HCT116 (cell line): ENCODE results near the gene LAMTOR3. TPM values are rescaled to one million over a fixed set of nuclear protein-coding genes. Genes with fewer than 3 reads are reported as not detected.

Source experiments
- ATAC-seq: fragments of 200-7000 bp; cut with Tn5 transposase; 2 replicates; pipeline ENCODE4 v1.9.1; 2020; ENCODE audit warnings: mild to moderate bottlenecking, moderate library complexity
- BruUV-seq: library from RNA; stranded (reverse); fragments of 400-500 nt; replicated peaks from 2 replicates; lab custom pipeline; 2021; lab: Mats Ljungman, UMichigan
- CTCF ChIA-PET: fragments of 300-600 bp; sonication (Branson Sonifier 250); formaldehyde crosslinking; loops from one replicate; lab custom pipeline; 2021; ENCODE audit warnings: antibody characterized with exemption; lab: Charles Lee
- POLR2A ChIA-PET: fragments of 300-600, 350-600 bp; sonication (Branson Sonifier 250); formaldehyde crosslinking; loops from one replicate; lab custom pipeline; 2021; ENCODE audit warnings: antibody characterized with exemption; lab: Charles Lee
- RAD21 ChIA-PET, 2 experiments: fragments of 300-600 bp; sonication (Branson Sonifier 250); formaldehyde crosslinking; loops; one replicate each; lab custom pipeline; 2023; ENCODE audit warnings: low total read pairs in 2 of 2; ENCODE audit not compliant: uncharacterized antibody in 2 of 2, unreplicated experiment in 2 of 2, low non-redundant PET in 1 of 2; lab: Charles Lee
- DNase-seq: peaks from one replicate; pipeline ENCODE4 v3.0.0-alpha.2; 2010; ENCODE audit warnings: low read depth, low spot score
- H2AFZ ChIP-seq: fragments of 200-600 bp; shearing (Covaris generic), sonication (generic); 2 replicates; pipeline ENCODE4 v1.6.1; 2017; ENCODE audit warnings: low read depth, mixed run types, mixed read lengths, antibody characterized with exemption, low read length; ENCODE audit not compliant: poor library complexity, severe bottlenecking
- H3K27ac ChIP-seq: 2 replicates; pipeline ENCODE4 v1.5.1; 2012; ENCODE audit warnings: low read depth, low read length
- H3K27me3 ChIP-seq: fragments of 200-600 bp; sonication (generic); 2 replicates; pipeline ENCODE4 v1.6.1; 2016; ENCODE audit warnings: mixed run types, low read length, mixed read lengths; ENCODE audit not compliant: insufficient read depth
- H3K36me3 ChIP-seq, 2 experiments: fragments of 200-500 bp in 1 of 2; fragments of 200-600 bp in 1 of 2; sonication (Bioruptor generic) in 1 of 2; sonication (generic) in 1 of 2; 2 replicates each; pipeline versions ENCODE4 v1.5.1 to v1.6.1; 2014 to 2016; ENCODE audit warnings: low read length in 2 of 2, inconsistent platforms in 1 of 2, mixed read lengths in 1 of 2, mixed run types in 1 of 2; ENCODE audit not compliant: insufficient read depth in 2 of 2, control insufficient read depth in 1 of 2
- H3K4me1 ChIP-seq, 2 experiments: fragments of 200-600 bp in 1 of 2; sonication (generic) in 1 of 2; 2 replicates each; pipeline versions ENCODE4 v1.5.1 to v1.6.1; 2012 to 2017; ENCODE audit warnings: low read length in 2 of 2, inconsistent platforms in 1 of 2, mild to moderate bottlenecking in 1 of 2, mixed read lengths in 1 of 2, mixed run types in 1 of 2, moderate library complexity in 1 of 2; ENCODE audit not compliant: insufficient read depth in 2 of 2, control insufficient read depth in 1 of 2
- H3K4me2 ChIP-seq: fragments of 200-600 bp; sonication (generic); 2 replicates; pipeline ENCODE4 v1.6.1; 2017; ENCODE audit warnings: mixed run types, low read length, mixed read lengths
- H3K4me3 ChIP-seq, 2 experiments: fragments of 200-600 bp in 1 of 2; sonication (generic) in 1 of 2; replicated peaks in 1 of 2; 2 replicates each; pipeline ENCODE4 v1.5.1; 2011 to 2016; ENCODE audit warnings: low read length in 2 of 2, control low read depth in 1 of 2, low read depth in 1 of 2, mild to moderate bottlenecking in 1 of 2, mixed read lengths in 1 of 2, mixed run types in 1 of 2
- H3K79me2 ChIP-seq: fragments of 200-600 bp; sonication (generic); 2 replicates; pipeline ENCODE4 v1.6.1; 2017; ENCODE audit warnings: mild to moderate bottlenecking, mixed run types, low read length, moderate library complexity, mixed read lengths; ENCODE audit not compliant: insufficient read depth
- H3K9ac ChIP-seq: fragments of 200-600 bp; sonication (generic); 2 replicates; pipeline ENCODE4 v1.6.1; 2016; ENCODE audit warnings: low read length, mixed read lengths
- H3K9me2 ChIP-seq: fragments of 200-600 bp; sonication (generic), shearing (Covaris generic); 2 replicates; pipeline ENCODE4 v1.6.1; 2017; ENCODE audit warnings: mixed run types, mild to moderate bottlenecking, moderate library complexity; ENCODE audit not compliant: insufficient read depth
- H3K9me3 ChIP-seq, 2 experiments: fragments of 200-500 bp in 1 of 2; fragments of 200-600 bp in 1 of 2; sonication (Bioruptor generic) in 1 of 2; sonication (generic) in 1 of 2; 2 replicates each; pipeline ENCODE4 v1.6.1; 2014 to 2017; ENCODE audit warnings: low read length in 2 of 2, mixed read lengths in 2 of 2, inconsistent platforms in 1 of 2, low read depth in 1 of 2, mild to moderate bottlenecking in 1 of 2, mixed run types in 1 of 2, moderate library complexity in 1 of 2; ENCODE audit not compliant: control insufficient read depth in 1 of 2, insufficient read depth in 1 of 2
- H4K20me1 ChIP-seq: fragments of 200-600 bp; sonication (generic), shearing (Covaris generic); 2 replicates; pipeline ENCODE4 v1.6.1; 2017; ENCODE audit warnings: mixed run types, mild to moderate bottlenecking, moderate library complexity; ENCODE audit not compliant: insufficient read depth
- EGR1 ChIP-seq: IDR thresholded peaks from 2 replicates; pipeline ENCODE4 v1.6.1; 2012; ENCODE audit warnings: low read depth
- ELF1 ChIP-seq: IDR thresholded peaks from 2 replicates; pipeline ENCODE4 v1.6.1; 2012; ENCODE audit warnings: low read depth, borderline replicate concordance
- EZH2phosphoT487 ChIP-seq: fragments of 200-600 bp; IDR thresholded peaks from 2 replicates; pipeline ENCODE4 v1.6.1; 2018; ENCODE audit warnings: antibody characterized with exemption, borderline replicate concordance
- POLR2A ChIP-seq: IDR thresholded peaks from 2 replicates; pipeline ENCODE4 v1.7.0; 2011; ENCODE audit warnings: borderline replicate concordance; ENCODE audit not compliant: insufficient read depth, insufficient read length; ENCODE audit errors: extremely low read depth
- POLR2AphosphoS5 ChIP-seq: IDR thresholded peaks from 2 replicates; pipeline ENCODE4 v1.6.1; 2011; ENCODE audit warnings: mild to moderate bottlenecking, low read depth, low read length, moderate library complexity
- REST ChIP-seq: IDR thresholded peaks from 2 replicates; pipeline ENCODE4 v1.6.1; 2012; ENCODE audit warnings: low read depth
- SIN3A ChIP-seq: IDR thresholded peaks from 2 replicates; pipeline ENCODE4 v1.6.1; 2012; ENCODE audit warnings: low read depth
- SP1 ChIP-seq: IDR thresholded peaks from 2 replicates; pipeline ENCODE4 v1.6.1; 2012; ENCODE audit warnings: low read depth
- SRF ChIP-seq: IDR thresholded peaks from 2 replicates; pipeline ENCODE4 v1.6.1; 2012; ENCODE audit warnings: low read depth
- TCF7L2 ChIP-seq: IDR thresholded peaks from 2 replicates; pipeline ENCODE4 v1.7.0; 2011; ENCODE audit warnings: borderline replicate concordance, inconsistent platforms; ENCODE audit not compliant: insufficient read depth, insufficient read length; ENCODE audit errors: extremely low read depth
- YY1 ChIP-seq: IDR thresholded peaks from 2 replicates; pipeline ENCODE4 v1.6.1; 2011; ENCODE audit warnings: low read length, low read depth, moderate library complexity, mild to moderate bottlenecking; ENCODE audit not compliant: insufficient replicate concordance; ENCODE audit errors: extremely low read depth
- ZBTB33 ChIP-seq: IDR thresholded peaks from 2 replicates; pipeline ENCODE4 v1.6.1; 2011; ENCODE audit warnings: mild to moderate bottlenecking, low read length, moderate library complexity; ENCODE audit not compliant: insufficient replicate concordance; ENCODE audit errors: extremely low read depth
- ZFX ChIP-seq: fragments of 450-650 bp; IDR thresholded peaks from 2 replicates; pipeline ENCODE4 v1.6.1; 2017
- intact Hi-C: fragments of 100-400 bp; cut with micrococcal nuclease; formaldehyde crosslinking; loops from 2 replicates; pipeline ENCODE4 v1.10.0; 2022
- total RNA-seq: library from RNA; stranded (reverse); gene quantifications from one replicate; pipeline ENCODE4 v1.2.1, GENCODE V29; 2021; ENCODE audit not compliant: unreplicated experiment
- TF ChIP-seq, protein P1 (sequence below), 3 experiments: fragments of 200-600 bp in 1 of 3; sonication (generic) in 1 of 3; IDR thresholded peaks in 2 of 3; conservative IDR thresholded peaks in 1 of 3; 2 replicates each; pipeline ENCODE4 v1.5.1; 2012 to 2017; ENCODE audit warnings: low read depth in 2 of 3, low read length in 2 of 3, antibody characterized with exemption in 1 of 3, borderline replicate concordance in 1 of 3, control low read depth in 1 of 3, mild to moderate bottlenecking in 1 of 3, mixed read lengths in 1 of 3, mixed run types in 1 of 3, moderate library complexity in 1 of 3; ENCODE audit not compliant: insufficient read depth in 1 of 3
- TF ChIP-seq, protein P2 (sequence below): IDR thresholded peaks from 2 replicates; pipeline ENCODE4 v1.6.1; 2012

The LAMTOR3 gene
- total RNA-seq, 1 experiment from 2014 or later: 21.0 TPM

DNA sequence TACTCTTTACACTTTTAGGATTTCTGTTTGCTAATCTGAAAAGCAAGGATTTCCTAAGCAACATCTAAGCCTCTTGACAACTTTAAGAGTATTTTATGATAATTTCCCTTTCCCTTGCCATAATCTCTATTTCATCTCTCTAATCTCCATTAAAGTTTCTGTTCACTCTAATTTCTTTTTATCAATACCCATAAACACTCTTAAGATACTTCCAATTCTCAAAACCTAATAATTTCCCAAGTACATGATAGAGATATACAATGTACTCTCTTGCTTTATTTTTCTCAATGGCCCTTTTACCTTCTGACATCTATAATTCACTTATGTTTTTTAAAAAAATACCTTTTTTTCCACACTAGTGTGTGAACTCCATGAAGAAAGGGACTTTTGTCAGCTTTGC is 50.8 kb downstream of the LAMTOR3 start:
- intact Hi-C loops: no loop called here
- Histone ChIP-seq H3K9me2 (peaks cover 5% of the 10 kb centered on the region; the same call in 1 of the 2 replicates), H3K27me3 (no peaks in the 10 kb centered on the region), H3K36me3 (no peaks in the 10 kb centered on the region), H3K4me2 (no peak overlapping the region), H3K4me3 (no peak overlapping the region), H2AFZ (peak overlapping the region; percentile 5), H3K79me2 (no peaks in the 10 kb centered on the region), H4K20me1 (no peaks in the 10 kb centered on the region), H3K4me1 (peaks cover 0 to 12% of the 10 kb centered on the region in 2 experiments; a peak in 2 of 4 replicates), H3K27ac (no peak overlapping the region), H3K9me3 (no peaks in the 10 kb centered on the region), H3K9ac (no peak overlapping the region)
- ChIA-PET POLR2A (no interaction called here), RAD21 (no interaction called here), CTCF (no interaction called here)
- no TSS peak for BruUV-seq
- TF ChIP-seq SRF (no peak), ZBTB33 (no peak), ZFX (no peak), SIN3A (no peak), YY1 (no peak), SP1 (no peak), POLR2AphosphoS5 (no peak), ELF1 (no peak), EZH2phosphoT487 (no peak), EGR1 (no peak), TCF7L2 (no peak), REST (no peak), POLR2A (no peak)
- TF ChIP-seq, protein P1, sequence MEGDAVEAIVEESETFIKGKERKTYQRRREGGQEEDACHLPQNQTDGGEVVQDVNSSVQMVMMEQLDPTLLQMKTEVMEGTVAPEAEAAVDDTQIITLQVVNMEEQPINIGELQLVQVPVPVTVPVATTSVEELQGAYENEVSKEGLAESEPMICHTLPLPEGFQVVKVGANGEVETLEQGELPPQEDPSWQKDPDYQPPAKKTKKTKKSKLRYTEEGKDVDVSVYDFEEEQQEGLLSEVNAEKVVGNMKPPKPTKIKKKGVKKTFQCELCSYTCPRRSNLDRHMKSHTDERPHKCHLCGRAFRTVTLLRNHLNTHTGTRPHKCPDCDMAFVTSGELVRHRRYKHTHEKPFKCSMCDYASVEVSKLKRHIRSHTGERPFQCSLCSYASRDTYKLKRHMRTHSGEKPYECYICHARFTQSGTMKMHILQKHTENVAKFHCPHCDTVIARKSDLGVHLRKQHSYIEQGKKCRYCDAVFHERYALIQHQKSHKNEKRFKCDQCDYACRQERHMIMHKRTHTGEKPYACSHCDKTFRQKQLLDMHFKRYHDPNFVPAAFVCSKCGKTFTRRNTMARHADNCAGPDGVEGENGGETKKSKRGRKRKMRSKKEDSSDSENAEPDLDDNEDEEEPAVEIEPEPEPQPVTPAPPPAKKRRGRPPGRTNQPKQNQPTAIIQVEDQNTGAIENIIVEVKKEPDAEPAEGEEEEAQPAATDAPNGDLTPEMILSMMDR (IDR thresholded peaks at IDR 0.05 in 2 of 3, conservative IDR thresholded peaks at IDR 0.05 in 1 of 3; ENCODE audit: borderline replicate concordance in 1 of 3, insufficient read depth in 1 of 3, low read depth in 2 of 3, low read length in 2 of 3): no peak
- TF ChIP-seq, protein P2, sequence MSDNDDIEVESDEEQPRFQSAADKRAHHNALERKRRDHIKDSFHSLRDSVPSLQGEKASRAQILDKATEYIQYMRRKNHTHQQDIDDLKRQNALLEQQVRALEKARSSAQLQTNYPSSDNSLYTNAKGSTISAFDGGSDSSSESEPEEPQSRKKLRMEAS: no peak
- DNase-seq: no peak
- no peak for ATAC-seq
